Measurements from ENCODE around the gene NANOG. TPM values are rescaled to one million over a fixed set of nuclear protein-coding genes. Genes with fewer than 3 reads are reported as not detected.
"Not testable (repeated sequence)": the region's sequence is repeated elsewhere in the genome, so short reads cannot be mapped to it uniquely, and the experiment has no call there.

NANOG gene
- total and polyA plus RNA-seq, 2 donors (not counting 1 experiment from before 2014, with no cell fraction given): not detected

- peak; percentile 68 for ATAC-seq (ENCODE audit: low read depth)
- H3K4me2 ChIP-seq (replicated peaks; ENCODE audit: low read depth, low read length, poor library complexity, severe bottlenecking): no peak overlapping the region
- WGBS (ENCODE audit: insufficient coverage): 100% methylated on average over 1 of the region's 6 CpGs
- H3K9me3 ChIP-seq (ENCODE audit: control extremely low read depth in 1 of 3, control insufficient read depth in 2 of 3, insufficient read depth in 1 of 3, low read length in 2 of 3): no peaks in the 10 kb centered on the region
- peaks cover 7% of the 10 kb centered on the region for H3K27me3 Mint-ChIP-seq
- no peaks in the 10 kb centered on the region for H3K9me3 Mint-ChIP-seq (ENCODE audit: insufficient read depth)
- H3K27ac Mint-ChIP-seq: no peak overlapping the region
- ChIA-PET POLR2A (no interaction called here), CTCF (interaction anchor here (0.7 to 1.2 kb wide), 2 partner anchors 9 to 29 kb away, joined by 3 to 5 read pairs; no protein-coding TSS in a partner anchor)
- no peaks in the 10 kb centered on the region for H3K79me2 ChIP-seq (ENCODE audit: control insufficient read depth, insufficient read depth, low read length)
- no peak overlapping the region for H3K9ac ChIP-seq (ENCODE audit: low read length)
- intact Hi-C loops (cut with micrococcal nuclease): no loop called here
- H4K20me1 ChIP-seq (ENCODE audit: control insufficient read depth, insufficient read depth, low read length, poor library complexity, severe bottlenecking): no peaks in the 10 kb centered on the region
- peaks cover 3% of the 10 kb centered on the region for H3K4me1 Mint-ChIP-seq
- no peak overlapping the region for H3K27ac ChIP-seq (ENCODE audit: low read length in 2 of 2)
- no peak overlapping the region for H3K4me3 Mint-ChIP-seq
- no peaks in the 10 kb centered on the region for H3K27me3 ChIP-seq (replicated peaks in 1 of 4; ENCODE audit: control extremely low read depth in 1 of 4, control insufficient read depth in 3 of 4, insufficient read depth in 4 of 4, low read length in 3 of 4)
- H2AFZ ChIP-seq (ENCODE audit: insufficient read depth, low read depth, low read length, poor library complexity, severe bottlenecking): no peak overlapping the region
- DNase-seq: peak; percentile 36
- no peak overlapping the region for H3K4me3 ChIP-seq (ENCODE audit: control extremely low read depth in 1 of 5, extremely low read depth in 1 of 5, insufficient read depth in 1 of 5, low read depth in 2 of 5, low read length in 4 of 5)
- H3K36me3 ChIP-seq (replicated peaks in 1 of 2; ENCODE audit: control extremely low read depth in 1 of 2, control insufficient read depth in 1 of 2, extremely low read depth in 1 of 2, insufficient read depth in 2 of 2, low read length in 1 of 2): no peaks in the 10 kb centered on the region
- peak; percentile 50 for TF ChIP-seq CTCF (IDR thresholded peaks at IDR 0.05)
- TF ChIP-seq EZH2 (IDR thresholded peaks at IDR 0.05; ENCODE audit: borderline replicate concordance, insufficient read depth, low read depth, low read length, poor library complexity, severe bottlenecking): no peak
- no peaks in the 10 kb centered on the region for H3K4me1 ChIP-seq (ENCODE audit: control insufficient read depth in 2 of 2, insufficient read depth in 2 of 2, low read length in 2 of 2)
Observed at GRCh38 chr12:7832059-7832696, 43.0 kb downstream of the NANOG start.

- H3K4me1 ChIP-seq (ENCODE audit: control insufficient read depth in 2 of 2, insufficient read depth in 2 of 2, low read length in 2 of 2); H3K9me3 Mint-ChIP-seq (ENCODE audit: insufficient read depth); H3K4me1 Mint-ChIP-seq; H2AFZ ChIP-seq (ENCODE audit: insufficient read depth, low read depth, low read length, poor library complexity, severe bottlenecking); H3K9ac ChIP-seq (ENCODE audit: low read length); H3K27me3 ChIP-seq (replicated peaks in 1 of 4; ENCODE audit: control extremely low read depth in 1 of 4, control insufficient read depth in 3 of 4, insufficient read depth in 4 of 4, low read length in 3 of 4); intact Hi-C loops (cut with micrococcal nuclease); H3K27ac ChIP-seq (ENCODE audit: low read length in 2 of 2); H3K27me3 Mint-ChIP-seq; H3K9me3 ChIP-seq (ENCODE audit: control extremely low read depth in 1 of 3, control insufficient read depth in 2 of 3, insufficient read depth in 1 of 3, low read length in 2 of 3); POLR2A ChIA-PET; ATAC-seq (ENCODE audit: low read depth); H3K4me2 ChIP-seq (replicated peaks; ENCODE audit: low read depth, low read length, poor library complexity, severe bottlenecking); H3K27ac Mint-ChIP-seq; H3K4me3 ChIP-seq (ENCODE audit: control extremely low read depth in 1 of 5, extremely low read depth in 1 of 5, insufficient read depth in 1 of 5, low read depth in 2 of 5, low read length in 4 of 5); H3K79me2 ChIP-seq (ENCODE audit: control insufficient read depth, insufficient read depth, low read length); DNase-seq; H4K20me1 ChIP-seq (ENCODE audit: control insufficient read depth, insufficient read depth, low read length, poor library complexity, severe bottlenecking); H3K4me3 Mint-ChIP-seq; H3K36me3 ChIP-seq (replicated peaks in 1 of 2; ENCODE audit: control extremely low read depth in 1 of 2, control insufficient read depth in 1 of 2, extremely low read depth in 1 of 2, insufficient read depth in 2 of 2, low read length in 1 of 2): not testable (repeated sequence)
- CTCF ChIA-PET: interaction anchor here (0.6 to 1.2 kb wide), 3 partner anchors 28 to 640 kb away, joined by 3 to 5 read pairs (median 5); no protein-coding TSS in a partner anchor
- WGBS (ENCODE audit: insufficient coverage): 83% methylated on average over 4 of the region's 6 CpGs
Observed at GRCh38 chr12:7833201-7833600, 44.0 kb downstream of the NANOG start.

Data from B cell (primary cell).